Fibroblast of villous mesenchyme (primary cell): Measurements from ENCODE around the gene GRB10. TPM values are rescaled to one million over a fixed set of nuclear protein-coding genes. Genes with fewer than 3 reads are reported as not detected.

Source experiments
- DNase-seq: peaks from one replicate; pipeline ENCODE4 v3.0.0-alpha.2; 2010; ENCODE audit warnings: low read depth
- H3K4me3 ChIP-seq: 2 replicates; pipeline ENCODE4 v1.5.1; 2011; ENCODE audit warnings: low read depth, mild to moderate bottlenecking, low read length
- CTCF ChIP-seq: IDR thresholded peaks from 2 replicates; pipeline ENCODE4 v1.5.1; 2012; ENCODE audit warnings: low read depth, mild to moderate bottlenecking, low read length; ENCODE audit not compliant: insufficient read depth
- total RNA-seq: library from RNA; depleted of rRNA; stranded (reverse); fragments of >200 nt; gene quantifications from 2 replicates; pipeline ENCODE4 v1.2.3, GENCODE V29; 2012

The GRB10 gene
- total RNA-seq, 1 donor = 23.3 TPM

- no peak for DNase-seq
- TF ChIP-seq CTCF = no peak
- no peak overlapping the region for H3K4me3 ChIP-seq
Measured at GRCh38 chr7:50631100-50631499, 151.6 kb downstream of the GRB10 start.

GRCh38 chr7:50629238-50629901 is 153.3 kb downstream of the GRB10 start:
- no peak overlapping the region for H3K4me3 ChIP-seq
- TF ChIP-seq CTCF = no peak
- no peak for DNase-seq

GRCh38 chr7:50628434-50629084 is 154.1 kb downstream of the GRB10 start:
- DNase-seq = no peak
- no peak overlapping the region for H3K4me3 ChIP-seq
- TF ChIP-seq CTCF = no peak

GRCh38 chr7:50627824-50628361 is 154.8 kb downstream of the GRB10 start:
- H3K4me3 ChIP-seq = no peak overlapping the region
- no peak for DNase-seq
- no peak for TF ChIP-seq CTCF

GRCh38 chr7:50626286-50626685 is 156.4 kb downstream of the GRB10 start:
- no peak for TF ChIP-seq CTCF
- DNase-seq = no peak
- H3K4me3 ChIP-seq = no peak overlapping the region

- no peak for TF ChIP-seq CTCF
- DNase-seq = no peak
- H3K4me3 ChIP-seq = no peak overlapping the region
Measured at GRCh38 chr7:50625360-50625759, 157.3 kb downstream of the GRB10 start.
